Activated CD8-positive, alpha-beta T cell treated with anti-CD3 and anti-CD28 coated beads for 36 hours (primary cell): ENCODE measurements around the gene FARP2. TPM values are rescaled to one million over a fixed set of nuclear protein-coding genes. Genes with fewer than 3 reads are reported as not detected.

Source experiments
- ATAC-seq: fragments of 200-7000 bp; cut with Tn5 transposase; one replicate; pipeline ENCODE4 v1.10.0; 2021; ENCODE audit warnings: mild to moderate bottlenecking, moderate library complexity
- CTCF ChIA-PET: fragments of 350-600 bp; sonication (Branson Sonifier 250); formaldehyde crosslinking; loops from one replicate; lab custom pipeline; 2021; ENCODE audit warnings: antibody characterized with exemption; lab: Charles Lee
- POLR2A ChIA-PET: fragments of 350-600 bp; sonication (Branson Sonifier 250); formaldehyde crosslinking; loops from one replicate; lab custom pipeline; 2021; ENCODE audit warnings: antibody characterized with exemption; lab: Charles Lee
- DNase-seq: peaks from one replicate; pipeline ENCODE4 v3.0.0-alpha.2; 2020
- H3K27ac Mint-ChIP-seq: one replicate; pipeline ENCODE4 v1.8.0; 2021; ENCODE audit warnings: mild to moderate bottlenecking, mixed read lengths
- H3K27me3 Mint-ChIP-seq: one replicate; pipeline ENCODE4 v1.8.0; 2021; ENCODE audit warnings: mixed read lengths
- H3K36me3 Mint-ChIP-seq: one replicate; pipeline ENCODE4 v1.8.0; 2021; ENCODE audit warnings: low read depth, mixed read lengths
- H3K4me1 Mint-ChIP-seq: one replicate; pipeline ENCODE4 v1.8.0; 2021; ENCODE audit warnings: low read depth, mixed read lengths
- H3K4me3 Mint-ChIP-seq: one replicate; pipeline ENCODE4 v1.8.0; 2021; ENCODE audit warnings: mild to moderate bottlenecking, moderate library complexity, mixed read lengths
- H3K9me3 Mint-ChIP-seq: one replicate; pipeline ENCODE4 v1.8.0; 2021; ENCODE audit warnings: mixed read lengths
- CTCF ChIP-seq: fragments of 200-600 bp; IDR thresholded peaks from one replicate; pipeline ENCODE4 v1.8.0; 2022; ENCODE audit warnings: antibody characterized with exemption, mild to moderate bottlenecking
- intact Hi-C: fragments of 100-400 bp; cut with micrococcal nuclease; formaldehyde crosslinking; loops from one replicate; pipeline ENCODE4 v1.10.0; 2022
- total RNA-seq, 2 experiments: library from RNA; stranded (reverse); gene quantifications; one replicate each; pipeline ENCODE4 v1.2.3, GENCODE V29; 2021

FARP2 gene
- total RNA-seq, 2 experiments from 2014 or later = 31.9 to 32.8 TPM

GRCh38 chr2:241508240-241509154 is 152.4 kb downstream of the FARP2 start, which contains the start of gene STK25:
Gene STK25, minus strand, starts transcription at chr2:241508584. Its CDS starts 549 bp downstream, at chr2:241508035.
- ChIA-PET CTCF (interaction anchor here (1.2 to 1.5 kb wide), 2 partner anchors 102 to 127 kb away, joined by 3 to 5 read pairs; no protein-coding TSS in a partner anchor), POLR2A (no interaction called here)
- peaks cover 4% of the 10 kb centered on the region for H3K36me3 Mint-ChIP-seq
- H3K4me1 Mint-ChIP-seq = peaks cover 17% of the 10 kb centered on the region
- H3K9me3 Mint-ChIP-seq = no peaks in the 10 kb centered on the region
- intact Hi-C loops = no loop called here
- DNase-seq = peak; percentile 98
- H3K27me3 Mint-ChIP-seq = no peaks in the 10 kb centered on the region
- H3K4me3 Mint-ChIP-seq = peak within 1 kb of the TSS; percentile 78
- peak within 1 kb of the TSS; percentile 75 for H3K27ac Mint-ChIP-seq
- TF ChIP-seq CTCF = no peak
- peak; percentile 96 for ATAC-seq

DNA sequence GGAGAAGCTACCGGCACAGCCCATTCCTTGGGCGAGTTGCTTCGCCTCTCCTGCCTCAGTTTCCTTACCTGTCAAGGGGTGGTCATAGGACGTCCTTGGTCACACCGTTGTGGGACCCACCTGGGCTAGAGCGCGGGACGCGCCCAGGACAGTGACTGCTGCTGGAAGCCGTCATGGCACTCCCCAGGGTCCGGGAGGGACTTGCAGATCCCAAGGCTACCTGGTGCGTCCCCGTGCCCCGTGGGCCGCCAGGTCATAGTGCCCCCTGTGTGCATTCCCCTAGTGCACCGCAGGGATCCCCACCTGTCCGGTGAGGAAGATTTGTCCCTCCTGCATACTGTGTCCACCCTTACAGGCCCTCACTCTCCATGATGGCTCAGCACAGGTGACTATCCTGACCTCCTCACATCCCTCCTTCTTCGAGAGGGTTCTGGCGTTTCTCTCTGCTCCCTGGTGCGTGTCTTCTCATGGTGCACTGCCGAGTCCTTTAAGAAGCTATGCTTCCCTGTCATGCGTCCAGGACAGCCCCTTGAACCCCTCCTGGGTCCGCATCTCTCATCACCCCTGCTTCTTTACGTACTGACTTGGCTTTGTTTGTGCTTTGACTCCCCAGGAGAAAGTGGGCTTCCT is 153.2 kb downstream of the FARP2 start:
- H3K27me3 Mint-ChIP-seq = no peaks in the 10 kb centered on the region
- no peak for DNase-seq
- H3K9me3 Mint-ChIP-seq = no peaks in the 10 kb centered on the region
- CTCF ChIA-PET = no interaction called here
- no peak for TF ChIP-seq CTCF
- POLR2A ChIA-PET = no interaction called here
- peaks cover 4% of the 10 kb centered on the region for H3K36me3 Mint-ChIP-seq
- intact Hi-C loops = no loop called here
- peak overlapping the region; percentile 69 for H3K4me3 Mint-ChIP-seq
- no peak for ATAC-seq
- peaks cover 17% of the 10 kb centered on the region for H3K4me1 Mint-ChIP-seq
- H3K27ac Mint-ChIP-seq = peak overlapping the region; percentile 60

- no peak for TF ChIP-seq CTCF
- intact Hi-C loops = no loop called here
- Mint-ChIP-seq H3K27me3 (no peaks in the 10 kb centered on the region), H3K27ac (no peak overlapping the region), H3K4me1 (peaks cover 26% of the 10 kb centered on the region), H3K9me3 (no peaks in the 10 kb centered on the region), H3K4me3 (no peak overlapping the region), H3K36me3 (peaks cover 4% of the 10 kb centered on the region)
- CTCF ChIA-PET = interaction anchor here (1.4 kb wide), 1 partner anchor 13 kb away, joined by 3 read pairs; no protein-coding TSS in a partner anchor
- DNase-seq (no peak), ATAC-seq (no peak)
- POLR2A ChIA-PET = no interaction called here
Measured at GRCh38 chr2:241511091-241511741, 155.1 kb downstream of the FARP2 start.

DNA sequence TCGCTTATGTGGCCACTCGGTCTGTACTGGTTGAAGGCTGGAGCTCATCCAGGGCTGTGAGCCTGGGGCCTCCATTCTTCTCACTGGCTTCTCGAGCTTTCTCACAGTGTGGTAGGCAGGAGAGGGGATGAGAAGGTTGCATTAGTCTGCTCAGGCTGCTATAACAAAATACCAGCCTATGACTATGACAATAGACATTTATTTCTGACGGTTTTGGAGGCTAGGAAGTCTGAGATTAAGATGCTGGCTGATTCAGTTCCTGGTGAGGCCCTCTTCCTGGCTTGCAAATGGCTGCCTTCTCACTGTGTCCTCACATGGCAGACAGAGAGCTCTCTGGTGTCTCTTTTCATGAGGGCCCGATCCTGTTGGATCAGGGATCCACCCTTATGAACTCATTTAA is 158.5 kb downstream of the FARP2 start:
- POLR2A ChIA-PET = no interaction called here
- no peak for ATAC-seq
- DNase-seq = no peak
- CTCF ChIA-PET = no interaction called here
- H3K4me3 Mint-ChIP-seq = no peak overlapping the region
- H3K27me3 Mint-ChIP-seq = no peaks in the 10 kb centered on the region
- intact Hi-C loops = no loop called here
- no peak for TF ChIP-seq CTCF
- no peak overlapping the region for H3K27ac Mint-ChIP-seq
- peaks cover 5% of the 10 kb centered on the region for H3K9me3 Mint-ChIP-seq
- peaks cover 4% of the 10 kb centered on the region for H3K36me3 Mint-ChIP-seq
- H3K4me1 Mint-ChIP-seq = peaks cover 24% of the 10 kb centered on the region
